GM12892 (cell line): Measurements from ENCODE around the gene LRCH1.

Experiments
- POLR2A ChIP-seq: IDR thresholded peaks from 2 replicates; pipeline ENCODE4 v1.6.1; 2011; ENCODE audit warnings: low read depth, low read length, control low read depth
- POLR2AphosphoS5 ChIP-seq: IDR thresholded peaks from 2 replicates; pipeline ENCODE4 v1.6.1; 2011; ENCODE audit warnings: low read depth, low read length, control low read depth
- TAF1 ChIP-seq: IDR thresholded peaks from 2 replicates; pipeline ENCODE4 v1.6.1; 2011; ENCODE audit warnings: low read depth, mild to moderate bottlenecking, control low read depth, low read length, borderline replicate concordance

- TF ChIP-seq POLR2AphosphoS5 = no peak
- TF ChIP-seq POLR2A = no peak
- TF ChIP-seq TAF1 = no peak
These were observed 102.6 kb downstream of the LRCH1 start for GRCh38 chr13:46655377-46656180.
